ENCODE measurements around the gene THAP3. TPM values are rescaled to one million over a fixed set of nuclear protein-coding genes. Genes with fewer than 3 reads are reported as not detected.

Gene THAP3
- total RNA-seq, 3 donors from 2014 or later: 20.3 to 28.2 (median 28.1) TPM

GRCh38 chr1:6603238-6603914 is 21.3 kb upstream of the THAP3 start:
- Histone ChIP-seq H3K36me3 (no peaks in the 10 kb centered on the region), H3K27ac (peak overlapping the region; percentile 98 to 99), H3K9me3 (no peaks in the 10 kb centered on the region), H3K27me3 (no peaks in the 10 kb centered on the region), H3K4me1 (peaks cover 12 to 17% of the 10 kb centered on the region in 2 donors), H3K4me3 (peak overlapping the region; percentile 73 to 97 (median 96))
- intact Hi-C loops (cut with DNase I; ENCODE audit: low total_unique reads): no loop called here
- DNase-seq (ENCODE audit: low spot score in 2 of 2): no peak
- TF ChIP-seq POLR2A (IDR thresholded peaks at IDR 0.05) (peak; percentile 47), POLR2AphosphoS5 (IDR thresholded peaks at IDR 0.05) (peak in 1 of 3 donors; percentile 23), CTCF (IDR thresholded peaks at IDR 0.05) (no peak)

GRCh38 chr1:6603915-6604558 is 20.6 kb upstream of the THAP3 start:
- peak; percentile 71 to 94 for DNase-seq (ENCODE audit: low spot score in 2 of 2)
- Histone ChIP-seq H3K36me3 (no peaks in the 10 kb centered on the region), H3K4me1 (peaks cover 8 to 17% of the 10 kb centered on the region in 2 donors), H3K27ac (peak overlapping the region; percentile 98 to 99), H3K4me3 (peak overlapping the region; percentile 73 to 97 (median 96)), H3K9me3 (no peaks in the 10 kb centered on the region), H3K27me3 (no peaks in the 10 kb centered on the region)
- TF ChIP-seq CTCF (IDR thresholded peaks at IDR 0.05) (peak; percentile 21 to 52 (median 22)), POLR2AphosphoS5 (IDR thresholded peaks at IDR 0.05) (peak; percentile 70 to 73 (median 71)), POLR2A (IDR thresholded peaks at IDR 0.05) (peak; percentile 33)
- intact Hi-C loops (cut with DNase I; ENCODE audit: low total_unique reads): no loop called here

- intact Hi-C loops (cut with DNase I; ENCODE audit: low total_unique reads): no loop called here
- TF ChIP-seq CTCF (IDR thresholded peaks at IDR 0.05) (peak in 1 of 3 donors; percentile 14), POLR2A (IDR thresholded peaks at IDR 0.05) (peak; percentile 17), POLR2AphosphoS5 (IDR thresholded peaks at IDR 0.05) (peak in 2 of 3 donors; percentile 33 to 48)
- H3K4me1 ChIP-seq: peaks cover 0 to 7% of the 10 kb centered on the region in 2 donors
Observed at GRCh38 chr1:6612641-6613360, 11.9 kb upstream of the THAP3 start.

GRCh38 chr1:6613361-6614018 is 11.2 kb upstream of the THAP3 start, which contains the start of gene PHF13:
PHF13 (plus strand) TSS chr1:6613731; CDS start chr1:6614067, 336 bp downstream.
- Histone ChIP-seq H3K9me3 (no peaks in the 10 kb centered on the region), H3K36me3 (no peaks in the 10 kb centered on the region), H3K27ac (peak within 1 kb of the TSS; percentile 98 to 99), H3K27me3 (no peaks in the 10 kb centered on the region), H3K4me1 (peaks cover 0 to 7% of the 10 kb centered on the region in 2 donors), H3K4me3 (peak within 1 kb of the TSS; percentile 96 to 100 (median 99))
- DNase-seq (ENCODE audit: low spot score in 2 of 2): peak; percentile 100
- intact Hi-C loops (cut with DNase I; ENCODE audit: low total_unique reads): no loop called here
- peak; percentile 63 to 76 (median 71) for TF ChIP-seq POLR2AphosphoS5 (IDR thresholded peaks at IDR 0.05)
- TF ChIP-seq CTCF (IDR thresholded peaks at IDR 0.05): no peak
- TF ChIP-seq POLR2A (IDR thresholded peaks at IDR 0.05): peak; percentile 51

More at GRCh38 chr1:6612641-6613360, 11.9 kb upstream of the THAP3 start:
- H3K9me3 ChIP-seq: no peaks in the 10 kb centered on the region
- peak overlapping the region; percentile 98 to 99 for H3K27ac ChIP-seq
- H3K36me3 ChIP-seq: no peaks in the 10 kb centered on the region
- peak; percentile 65 to 70 for DNase-seq (ENCODE audit: low spot score in 2 of 2)
- H3K4me3 ChIP-seq: peak overlapping the region; percentile 96 to 100 (median 99)
- no peaks in the 10 kb centered on the region for H3K27me3 ChIP-seq
